Cardiac septum (tissue), 1 donor: ENCODE results near the gene DCDC1. TPM values are rescaled to one million over a fixed set of nuclear protein-coding genes. Genes with fewer than 3 reads are reported as not detected.
"Not testable (repeated sequence)": the region's sequence is repeated elsewhere in the genome, so short reads cannot be mapped to it uniquely, and the experiment has no call there.

Experiments used
- DNase-seq: peaks from one replicate; pipeline ENCODE4 v3.0.0-alpha.2; 2020; ENCODE audit warnings: low spot score
- intact Hi-C: fragments of 100-400 bp; cut with DNase I; formaldehyde crosslinking; loops from one replicate; pipeline ENCODE4 v1.14.0; 2022
- total RNA-seq: library from RNA; stranded (reverse); fragmentation: NEBNext Ultra II Directional; extraction: Animal tissue kit (Norgen Biotek cat#: 25700); gene quantifications from one replicate; pipeline ENCODE4 v1.2.1, GENCODE V29; 2021
- donor health status: DM: no; HTN: no; CAD: no.

The DCDC1 gene
- total RNA-seq, 1 donor from 2014 or later, result not detected

DNA sequence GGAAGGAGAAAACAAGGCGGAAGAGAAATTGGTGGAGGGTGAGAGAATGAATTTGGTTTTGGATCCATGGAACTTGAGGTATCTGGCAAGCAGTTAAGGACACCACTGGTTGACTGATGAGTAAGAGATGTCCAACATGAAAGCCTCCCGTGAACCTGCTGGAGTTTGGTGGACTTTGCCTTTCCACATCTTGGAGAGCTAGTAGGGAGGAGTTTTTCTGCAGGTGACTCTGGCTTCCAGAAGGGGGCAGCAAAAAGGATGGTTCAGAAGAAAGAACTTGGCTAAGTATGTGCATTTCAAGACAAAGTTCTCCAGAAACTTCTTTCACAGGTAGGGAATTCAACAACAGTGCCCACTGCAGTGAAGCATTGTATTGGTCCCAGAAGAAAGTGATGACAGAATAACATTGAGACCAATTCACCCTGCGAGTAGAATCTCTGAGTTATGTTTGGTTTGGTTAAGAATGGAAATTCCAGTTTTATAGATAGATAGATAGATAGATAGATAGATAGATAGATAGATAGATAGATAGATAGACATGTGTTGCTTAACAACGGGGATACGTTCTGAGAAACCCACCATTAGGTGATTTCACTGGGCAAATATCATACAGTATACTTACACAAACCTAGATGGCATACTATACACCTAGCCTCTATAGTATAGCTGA is 28.5 kb downstream of the DCDC1 start:
- no peak for DNase-seq
- intact Hi-C loops, result no loop called here

GRCh38 chr11:31337806-31338205 is 31.7 kb downstream of the DCDC1 start:
- no peak for DNase-seq
- intact Hi-C loops, result no loop called here

DNA sequence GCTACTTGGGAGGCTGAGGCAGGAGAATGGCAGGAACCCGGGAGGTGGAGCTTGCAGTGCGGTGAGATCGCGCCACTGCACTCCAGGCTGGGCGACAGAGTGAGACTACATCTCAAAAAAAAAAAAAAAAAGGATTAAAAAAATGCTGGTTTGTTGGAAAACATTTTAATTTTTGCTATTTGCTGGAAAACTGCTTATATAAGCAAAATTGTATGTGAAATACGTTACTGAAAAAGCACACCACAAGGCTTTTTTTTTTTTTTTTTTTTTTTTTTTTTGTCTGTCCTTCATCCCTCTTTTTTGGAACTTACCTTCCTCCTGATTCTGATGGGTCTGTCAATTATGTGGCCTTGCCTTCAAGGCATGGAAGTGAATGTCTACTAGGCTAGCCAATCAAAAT is 40.8 kb downstream of the DCDC1 start:
- intact Hi-C loops, result no loop called here
- DNase-seq, result no peak

DNA sequence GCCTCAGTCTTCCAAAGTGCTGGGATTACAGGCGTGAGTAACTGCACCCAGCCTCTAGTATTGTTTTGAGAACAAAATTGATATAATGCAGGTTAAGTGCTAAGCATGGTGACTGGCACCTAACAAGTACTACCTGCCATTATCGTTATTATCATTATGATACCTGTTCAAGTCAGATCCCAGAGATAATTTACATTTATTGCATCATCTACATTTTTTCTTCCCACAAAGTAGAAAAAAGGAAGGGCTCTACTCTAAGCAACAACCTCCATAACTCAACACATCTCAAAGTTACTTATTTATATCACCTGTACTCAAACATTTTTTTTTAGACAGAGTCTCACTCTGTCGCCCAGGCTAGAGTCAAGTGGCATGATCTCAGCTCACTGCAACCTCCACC is 42.1 kb downstream of the DCDC1 start:
- intact Hi-C loops, result no loop called here
- no peak for DNase-seq

DNA sequence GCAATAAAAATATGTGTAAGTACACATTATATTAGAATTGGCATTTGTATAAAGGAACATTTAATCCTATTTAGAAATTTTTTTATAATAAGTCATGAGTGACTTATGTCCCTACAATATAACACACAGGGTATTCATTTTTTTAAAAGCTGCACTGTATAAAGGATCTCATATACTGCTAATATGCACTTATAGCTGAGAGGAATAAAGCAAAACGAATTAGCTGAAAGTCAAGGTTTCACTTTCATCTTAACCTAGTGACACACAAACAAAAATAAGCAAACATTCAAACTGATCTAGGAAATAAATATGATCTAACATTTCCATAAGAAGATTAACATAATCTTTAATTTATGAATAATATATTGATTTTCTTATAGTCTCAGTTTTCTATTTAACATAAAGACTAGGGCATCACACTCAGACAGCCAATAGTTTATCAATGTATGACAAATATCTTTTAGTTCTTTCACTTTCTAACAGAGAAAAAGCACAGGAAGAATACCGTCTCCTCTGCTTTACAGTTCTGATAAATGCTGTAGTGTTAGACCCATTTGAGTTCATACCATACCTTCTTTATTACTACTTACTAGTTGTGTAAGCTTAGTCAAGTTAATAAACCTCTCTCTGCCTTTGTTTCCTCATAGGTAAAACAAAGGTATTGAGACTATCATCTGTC is 42.9 kb downstream of the DCDC1 start:
- DNase-seq, result no peak
- intact Hi-C loops, result no loop called here

DNA sequence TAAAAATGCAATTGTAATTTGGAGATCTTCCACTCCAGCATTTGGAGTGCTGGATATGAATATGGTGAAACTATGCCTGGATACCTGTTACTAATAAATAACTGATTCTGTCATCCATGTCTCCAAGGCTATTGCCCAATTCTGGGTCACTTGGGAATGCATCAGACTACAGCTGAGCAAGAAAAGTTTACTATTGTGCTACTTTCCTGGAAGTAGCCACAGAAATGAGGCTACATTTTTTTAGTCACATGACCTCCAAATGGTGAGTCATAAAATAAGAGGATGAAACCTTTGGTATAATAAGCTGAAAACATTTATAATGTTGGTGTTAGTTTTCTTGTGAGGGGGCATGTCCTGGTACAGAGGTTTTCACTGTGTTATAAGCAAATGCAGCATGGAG is 44.4 kb downstream of the DCDC1 start:
- intact Hi-C loops, result no loop called here
- no peak for DNase-seq

DNA sequence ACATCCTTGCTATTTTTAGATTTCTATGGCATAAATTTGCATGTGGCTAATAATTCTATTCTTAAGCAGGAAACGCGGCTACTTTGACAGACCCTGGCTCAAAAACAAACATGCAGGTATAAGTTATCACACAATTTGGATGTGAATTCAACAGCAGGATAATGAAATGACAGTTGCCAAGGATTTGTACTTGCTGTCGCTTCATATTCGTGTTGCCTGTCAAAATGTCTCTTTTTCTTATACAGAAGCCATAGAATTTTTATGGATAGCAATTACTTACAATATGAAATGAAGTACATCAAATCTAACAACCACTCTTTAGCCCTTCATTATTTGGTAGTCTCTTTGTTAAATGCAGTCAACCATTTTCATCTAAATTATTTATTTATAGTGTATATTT is 46.4 kb downstream of the DCDC1 start:
- DNase-seq, result no peak
- intact Hi-C loops, result no loop called here

DNA sequence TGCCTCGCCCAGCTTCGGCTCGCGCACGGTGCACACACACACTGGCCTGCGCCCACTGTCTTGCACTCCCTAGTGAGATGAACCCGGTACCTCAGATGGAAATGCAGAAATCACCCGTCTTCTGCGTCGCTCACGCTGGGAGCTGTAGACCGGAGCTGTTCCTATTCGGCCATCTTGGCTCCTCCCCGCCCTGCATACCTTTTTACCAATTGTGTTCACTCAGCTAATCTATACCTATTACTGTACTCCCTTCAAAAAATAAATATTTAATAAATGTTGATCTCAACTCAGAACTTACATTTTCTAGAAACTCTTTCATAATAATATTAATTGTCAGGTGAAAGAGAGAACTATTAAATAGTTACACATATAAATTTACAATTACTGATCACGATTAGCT is 48.0 kb downstream of the DCDC1 start:
- intact Hi-C loops, DNase-seq: not testable (repeated sequence)

DNA sequence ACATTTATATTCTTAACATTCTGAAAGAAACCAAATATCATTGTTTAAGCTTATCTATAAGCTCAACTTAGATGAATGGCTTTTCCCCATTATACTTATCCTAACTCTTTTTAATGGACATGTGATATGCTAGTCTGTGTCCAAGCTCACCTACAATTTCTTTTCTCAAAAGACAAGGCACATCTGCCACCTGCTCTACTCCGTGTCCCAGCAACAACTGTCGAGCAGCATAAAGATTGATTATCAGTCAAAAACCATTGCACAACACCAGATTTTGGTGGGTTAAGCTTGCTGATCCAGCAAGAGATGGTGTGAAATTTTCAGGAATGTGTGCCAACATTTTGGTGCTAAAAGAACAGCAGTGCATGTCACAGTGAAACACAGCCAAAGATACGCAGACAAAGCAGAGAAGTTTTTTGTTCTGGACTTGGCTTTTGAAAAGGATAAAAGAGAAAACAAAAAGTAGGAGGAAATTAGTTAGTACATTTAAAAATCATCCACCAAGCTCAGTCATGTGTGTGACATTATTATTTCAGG is 65.8 kb downstream of the DCDC1 start:
- no peak for DNase-seq
- intact Hi-C loops, result no loop called here

GRCh38 chr11:31301549-31302510 is 67.7 kb downstream of the DCDC1 start:
- intact Hi-C loops, result no loop called here
- DNase-seq, result no peak

GRCh38 chr11:31295308-31295707 is 74.2 kb downstream of the DCDC1 start:
- no peak for DNase-seq
- intact Hi-C loops, result no loop called here

DNA sequence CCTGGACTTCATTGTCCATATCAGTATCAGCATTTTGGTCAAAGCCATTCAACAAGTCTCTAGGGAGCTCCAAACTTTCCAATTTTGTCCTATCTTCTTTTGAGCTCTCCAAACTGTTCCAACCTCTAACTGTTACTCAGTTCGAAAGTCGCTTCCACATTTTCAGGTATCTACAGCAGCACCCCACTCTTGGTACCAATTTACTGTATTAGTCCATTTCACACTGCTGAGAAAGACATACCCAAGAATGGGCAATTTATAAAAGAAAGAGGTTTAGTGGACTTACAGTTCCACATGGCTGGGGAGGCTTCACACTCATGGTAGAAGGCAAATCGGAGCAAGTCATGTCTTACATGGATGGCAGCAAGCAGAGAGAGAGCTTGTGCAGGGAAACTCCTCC is 96.0 kb downstream of the DCDC1 start:
- DNase-seq, intact Hi-C loops: not testable (repeated sequence)

DNA sequence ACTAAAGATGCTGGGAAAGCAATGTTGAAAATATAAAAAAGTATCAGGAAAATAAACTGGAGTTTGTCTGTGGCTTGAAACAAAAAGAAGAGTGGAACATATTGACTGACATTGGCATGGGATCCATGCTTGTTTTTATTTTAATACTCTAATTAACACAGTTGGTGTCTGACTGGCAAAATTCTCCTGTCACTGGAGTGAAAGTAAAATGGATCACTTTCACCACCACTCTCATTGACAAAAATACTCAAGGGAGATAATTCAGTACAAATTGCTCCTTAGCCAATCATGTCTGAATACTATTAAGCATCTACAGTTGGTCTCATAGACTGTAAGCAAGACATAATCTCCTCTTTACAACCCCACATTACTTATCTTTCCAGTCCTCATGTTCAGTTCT is 101.8 kb downstream of the DCDC1 start:
- intact Hi-C loops, result no loop called here
- no peak for DNase-seq

- intact Hi-C loops, result no loop called here
- DNase-seq, result no peak
Measured at GRCh38 chr11:31264834-31265233, 104.7 kb downstream of the DCDC1 start.

DNA sequence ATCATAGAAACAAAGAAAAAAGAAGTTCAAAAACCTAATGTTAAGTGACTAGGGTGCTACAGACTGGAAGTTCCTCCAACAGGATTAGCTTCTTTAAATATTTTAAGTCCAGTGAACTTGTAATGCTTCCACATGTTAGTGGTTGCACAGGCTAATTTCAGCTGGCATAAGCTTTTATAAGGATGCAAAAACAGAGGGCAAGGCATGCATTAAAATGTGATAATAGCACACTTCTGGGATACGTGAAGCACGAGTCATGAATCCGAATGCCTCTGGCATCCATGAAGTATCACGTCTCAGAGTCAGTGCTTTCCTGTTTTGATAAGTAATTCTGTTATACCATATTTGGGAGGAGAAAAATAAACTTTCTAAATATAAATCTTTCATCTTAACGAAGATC is 106.8 kb downstream of the DCDC1 start:
- no peak for DNase-seq
- intact Hi-C loops, result no loop called here

GRCh38 chr11:31259797-31260196 is 109.7 kb downstream of the DCDC1 start:
- DNase-seq, result no peak
- intact Hi-C loops, result no loop called here

GRCh38 chr11:31254415-31254814 is 115.1 kb downstream of the DCDC1 start:
- DNase-seq, result no peak
- intact Hi-C loops, result no loop called here

DNA sequence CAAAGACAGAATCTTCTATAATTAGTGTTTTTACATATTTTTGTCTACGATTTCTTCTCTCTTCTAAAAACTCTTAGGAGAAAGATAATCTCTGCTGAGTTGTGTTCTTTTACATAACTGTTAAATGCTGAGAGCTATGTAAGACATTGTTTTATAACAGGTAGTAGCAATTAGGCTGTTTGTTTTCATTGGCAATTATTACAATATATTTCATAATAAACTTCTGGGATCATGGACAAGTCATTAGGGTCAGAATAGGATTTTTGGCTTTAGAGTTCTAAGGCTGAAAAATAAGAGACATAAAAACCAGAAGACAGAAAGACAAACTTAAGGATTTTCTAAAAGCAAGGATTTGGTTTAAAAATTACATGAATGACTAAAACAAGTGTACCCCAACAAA is 120.8 kb downstream of the DCDC1 start:
- intact Hi-C loops, result loop anchor here (10.0 kb wide), 1 partner anchor 716 kb away; no protein-coding TSS in a partner anchor
- no peak for DNase-seq

GRCh38 chr11:31247321-31247720 is 122.2 kb downstream of the DCDC1 start:
- DNase-seq, result no peak
- intact Hi-C loops, result loop anchor here (10.0 kb wide), 1 partner anchor 717 kb away; no protein-coding TSS in a partner anchor
